HG03103 (cell line): ENCODE measurements around the gene UGT1A7.

ENCODE experiments used
- ATAC-seq: cut with Tn5 transposase; IDR thresholded peaks from one replicate; pipeline ENCODE4 v1.9.1; 2021; ENCODE audit warnings: low read depth; ENCODE audit not compliant: unreplicated experiment

UGT1A7 gene

GRCh38 chr2:233794128-233794658 lies 112.5 kb downstream of the UGT1A7 start:
- ATAC-seq, result no peak

GRCh38 chr2:233795735-233796171 lies 114.1 kb downstream of the UGT1A7 start:
- no peak for ATAC-seq

GRCh38 chr2:233796254-233796653 lies 114.6 kb downstream of the UGT1A7 start:
- no peak for ATAC-seq

GRCh38 chr2:233798335-233799086 lies 116.8 kb downstream of the UGT1A7 start:
- ATAC-seq, result no peak

- no peak for ATAC-seq
Observed at GRCh38 chr2:233799087-233799665, 117.5 kb downstream of the UGT1A7 start.

- ATAC-seq, result no peak
Observed at GRCh38 chr2:233799716-233800115, 118.0 kb downstream of the UGT1A7 start.

GRCh38 chr2:233800208-233800607 lies 118.5 kb downstream of the UGT1A7 start:
- no peak for ATAC-seq

- no peak for ATAC-seq
Observed at GRCh38 chr2:233801357-233802131, 119.8 kb downstream of the UGT1A7 start.

- ATAC-seq, result no peak
Observed at GRCh38 chr2:233802132-233802815, 120.6 kb downstream of the UGT1A7 start.

- no peak for ATAC-seq
Observed at GRCh38 chr2:233803292-233803911, 121.7 kb downstream of the UGT1A7 start.

- no peak for ATAC-seq
Observed at GRCh38 chr2:233803994-233804393, 122.3 kb downstream of the UGT1A7 start.

GRCh38 chr2:233807215-233807865 lies 125.6 kb downstream of the UGT1A7 start:
- no peak for ATAC-seq

GRCh38 chr2:233807966-233808935 lies 126.5 kb downstream of the UGT1A7 start:
- no peak for ATAC-seq

- ATAC-seq, result no peak
Observed at GRCh38 chr2:233810385-233810784, 128.7 kb downstream of the UGT1A7 start.

GRCh38 chr2:233811087-233811486 lies 129.4 kb downstream of the UGT1A7 start:
- no peak for ATAC-seq

- no peak for ATAC-seq
Observed at GRCh38 chr2:233811732-233812131, 130.0 kb downstream of the UGT1A7 start.

GRCh38 chr2:233813236-233814055 lies 131.7 kb downstream of the UGT1A7 start:
- ATAC-seq, result no peak
